Right renal cortex interstitium (tissue), 3 donors: Measurements from ENCODE around the gene OR10W1. TPM values are rescaled to one million over a fixed set of nuclear protein-coding genes. Genes with fewer than 3 reads are reported as not detected.
A peak's percentile ranks its signal among the peaks of the same experiment; 100 is the strongest.

Experiments used
- DNase-seq, 3 donors: peaks; one replicate each; pipeline ENCODE4 v3.0.0-alpha.2; 2013; ENCODE audit warnings: low read depth in 3 of 3, low spot score in 2 of 3
- polyA plus RNA-seq, 3 donors: library from polyadenylated mRNA; unstranded; fragments of 120-200 nt; gene quantifications; one replicate each; pipeline ENCODE4 v1.2.1, GENCODE V29; 2013; ENCODE audit not compliant: insufficient read length in 3 of 3

Gene OR10W1, protein sequence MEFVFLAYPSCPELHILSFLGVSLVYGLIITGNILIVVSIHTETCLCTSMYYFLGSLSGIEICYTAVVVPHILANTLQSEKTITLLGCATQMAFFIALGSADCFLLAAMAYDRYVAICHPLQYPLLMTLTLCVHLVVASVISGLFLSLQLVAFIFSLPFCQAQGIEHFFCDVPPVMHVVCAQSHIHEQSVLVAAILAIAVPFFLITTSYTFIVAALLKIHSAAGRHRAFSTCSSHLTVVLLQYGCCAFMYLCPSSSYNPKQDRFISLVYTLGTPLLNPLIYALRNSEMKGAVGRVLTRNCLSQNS
- polyA plus RNA-seq, result not detected

GRCh38 chr11:58268142-58268541, at the start of gene OR10W1:
Gene OR10W1 (minus strand): TSS chr11:58268260. CDS start chr11:58267858, 402 bp downstream.
- DNase-seq, result no peak

GRCh38 chr11:58316142-58316541, 48.1 kb upstream of the OR10W1 start:
- no peak for DNase-seq

DNA sequence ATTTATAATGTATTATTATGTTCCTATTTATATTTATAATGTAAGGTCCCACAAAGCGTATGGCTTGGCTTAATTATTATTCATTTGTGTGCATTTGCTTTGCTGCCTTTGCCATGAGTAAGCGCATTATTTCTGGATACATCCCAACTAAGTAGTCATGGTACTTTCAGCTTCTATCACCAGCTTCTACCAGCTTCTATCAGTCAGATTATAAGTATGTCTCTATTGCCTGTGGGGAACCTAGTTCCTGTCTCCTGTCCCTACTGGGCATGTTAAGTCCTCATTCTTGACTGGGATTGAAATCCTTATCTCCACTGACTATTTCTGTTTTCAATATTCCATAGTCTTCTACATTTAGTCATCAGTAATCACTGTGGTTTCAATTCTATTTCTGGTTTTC, 33.5 kb upstream of the OR10W1 start:
- DNase-seq, result no peak

GRCh38 chr11:58292017-58292416, 24.0 kb upstream of the OR10W1 start:
- DNase-seq, result no peak

DNA sequence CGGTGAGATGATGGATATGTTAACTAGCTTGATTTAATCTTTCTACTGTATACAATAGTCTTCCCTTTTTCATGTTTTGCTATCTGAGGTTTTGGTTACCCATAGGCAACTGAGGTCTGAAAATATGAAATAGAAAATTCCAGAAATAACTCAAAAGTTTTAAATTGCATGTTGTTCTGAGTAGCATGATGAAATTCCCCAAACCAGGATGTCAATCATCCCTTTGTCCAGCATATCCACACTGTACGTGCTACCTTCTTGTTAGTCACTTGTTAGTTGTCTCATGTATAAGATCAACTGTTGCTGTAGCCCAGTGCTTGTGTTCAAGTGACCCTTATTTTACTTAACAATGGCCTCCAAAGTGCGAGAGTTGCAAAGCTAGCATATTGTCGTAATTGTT, 21.2 kb upstream of the OR10W1 start:
- DNase-seq, result no peak

DNA sequence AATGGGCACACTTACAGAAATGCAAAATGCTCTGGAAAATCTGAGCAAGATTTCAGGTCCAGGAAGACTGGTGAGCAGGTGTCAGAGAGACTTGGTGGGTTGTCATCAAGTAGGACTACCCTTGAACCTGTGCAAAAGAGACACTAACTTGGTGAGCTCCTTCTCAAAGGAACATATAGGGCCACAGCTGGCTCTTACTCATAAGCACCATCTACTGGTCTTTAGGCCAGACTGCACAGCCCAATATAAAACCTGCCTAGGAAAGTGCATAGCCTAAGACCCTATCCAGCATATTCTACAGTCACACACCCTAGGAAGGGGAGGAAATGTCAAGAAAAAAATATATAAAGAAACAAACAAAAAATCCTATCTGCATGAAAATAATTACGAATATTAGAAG, 18.2 kb upstream of the OR10W1 start:
- DNase-seq, result peak in 1 of 3 donors; percentile 1

DNA sequence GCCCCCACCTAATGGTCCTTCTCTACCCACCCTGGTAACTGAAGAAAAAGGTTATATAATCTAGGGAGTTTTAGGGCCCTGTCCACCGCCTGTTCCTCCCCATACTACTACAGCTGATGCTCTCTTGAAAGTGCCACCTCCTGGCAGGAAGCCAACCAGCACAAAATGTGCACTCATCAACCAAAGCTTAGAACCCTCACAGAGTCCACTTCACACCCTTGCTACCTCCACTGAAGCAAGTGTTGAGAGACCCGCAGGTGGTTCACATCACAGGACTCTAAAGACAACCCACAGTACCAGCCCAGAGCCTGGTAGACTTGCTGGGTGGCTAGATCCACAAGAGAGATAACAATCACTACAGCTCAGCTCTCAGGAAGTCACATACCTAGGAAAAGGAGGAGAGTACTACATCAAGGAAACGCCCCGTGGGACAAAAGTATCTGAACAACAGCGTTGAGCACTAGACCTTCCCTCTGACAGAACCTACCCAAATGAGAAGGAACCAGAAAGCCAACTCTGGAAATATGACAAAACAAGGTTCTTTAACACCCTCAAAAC, 17.5 kb upstream of the OR10W1 start:
- no peak for DNase-seq

GRCh38 chr11:58276151-58276550, 8.1 kb upstream of the OR10W1 start:
- no peak for DNase-seq

DNA sequence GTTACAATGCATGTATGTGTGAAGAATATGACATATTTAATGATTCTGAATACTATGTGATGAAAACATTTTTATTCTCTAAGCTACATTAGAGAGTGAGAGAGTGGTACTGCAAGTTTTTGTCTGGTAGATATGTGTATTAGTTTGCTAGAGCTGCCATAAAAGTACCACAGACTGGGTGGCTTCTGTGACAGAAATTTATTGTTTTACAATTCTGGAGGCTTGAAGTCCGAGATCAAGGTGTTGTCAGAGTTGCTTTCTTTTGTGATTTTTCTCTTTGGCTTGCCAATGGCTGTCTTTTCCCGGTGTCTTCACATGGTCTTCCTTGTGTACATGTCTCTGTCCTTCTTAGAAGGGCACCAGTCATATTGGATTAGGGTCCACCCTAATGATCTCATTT, 6.9 kb upstream of the OR10W1 start:
- DNase-seq, result no peak

GRCh38 chr11:58259983-58260382, 8.1 kb downstream of the OR10W1 start:
- DNase-seq, result no peak

DNA sequence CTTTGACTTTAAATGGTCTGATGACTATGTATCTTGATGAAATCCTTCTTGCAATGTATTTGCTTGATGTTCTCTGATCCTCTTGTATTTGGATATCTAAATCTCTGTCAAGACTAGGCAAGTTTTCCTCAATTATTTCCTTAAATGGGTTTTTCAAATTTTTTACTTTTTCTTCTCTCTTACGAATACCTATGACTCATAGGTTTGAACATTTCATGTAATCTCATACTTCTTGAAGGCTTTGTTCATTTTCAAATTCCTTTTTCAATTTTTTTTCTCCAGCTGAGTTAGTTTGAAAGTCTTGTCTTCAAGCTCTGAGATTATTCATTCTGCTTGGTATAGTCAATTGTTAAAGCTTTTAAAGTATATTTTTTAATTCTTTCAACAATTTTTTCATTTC, 13.1 kb downstream of the OR10W1 start:
- no peak for DNase-seq

DNA sequence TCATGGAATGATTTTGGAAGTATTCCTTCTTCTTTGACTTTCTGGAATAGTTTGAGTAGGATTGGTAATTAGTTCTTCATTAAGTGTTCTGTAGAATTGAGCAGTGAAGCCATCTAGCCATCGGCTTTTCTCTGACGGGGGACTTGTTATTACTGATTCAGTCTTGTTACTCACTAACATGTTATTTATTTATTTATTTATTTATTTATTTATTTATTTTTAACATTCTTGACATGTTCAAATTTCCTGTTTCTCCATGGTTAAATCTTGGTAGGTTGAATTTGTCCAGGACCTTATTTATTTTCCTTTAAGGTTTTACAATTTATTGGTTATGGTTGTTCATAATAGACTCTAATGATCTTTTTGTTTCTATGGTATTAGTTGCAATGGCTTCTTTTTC, 24.1 kb downstream of the OR10W1 start:
- no peak for DNase-seq

DNA sequence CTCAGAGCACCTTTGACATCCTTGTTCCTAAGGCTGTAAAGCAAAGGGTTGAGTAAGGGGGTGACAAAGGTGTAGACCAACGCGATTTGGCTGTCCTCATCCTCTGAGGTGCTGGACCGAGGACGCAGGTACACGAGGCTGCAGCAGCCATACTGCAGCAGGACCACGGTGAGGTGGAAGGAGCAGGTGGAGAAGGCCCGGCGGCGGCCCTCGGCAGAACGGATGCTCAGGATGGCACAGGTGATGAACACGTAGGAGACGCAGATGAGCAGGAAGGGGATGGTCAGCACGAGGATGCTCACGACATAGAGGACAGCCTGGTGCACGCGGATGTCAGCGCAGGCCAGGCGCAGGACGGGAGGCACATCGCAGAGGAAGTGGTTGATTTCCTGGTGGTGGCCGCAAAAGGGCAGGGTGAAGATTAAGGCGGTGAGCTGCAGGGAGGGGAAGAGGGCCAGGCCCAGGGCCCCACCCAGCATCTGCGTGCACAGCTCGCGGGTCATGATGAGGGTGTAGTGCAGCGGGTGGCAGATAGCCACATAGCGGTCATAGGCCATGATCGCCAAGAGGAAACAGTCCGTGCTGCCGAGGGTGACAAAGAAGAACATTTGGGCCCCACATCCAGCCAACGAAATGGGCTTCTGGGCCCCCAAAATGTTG, 40.0 kb downstream of the OR10W1 start:
- DNase-seq, result no peak

DNA sequence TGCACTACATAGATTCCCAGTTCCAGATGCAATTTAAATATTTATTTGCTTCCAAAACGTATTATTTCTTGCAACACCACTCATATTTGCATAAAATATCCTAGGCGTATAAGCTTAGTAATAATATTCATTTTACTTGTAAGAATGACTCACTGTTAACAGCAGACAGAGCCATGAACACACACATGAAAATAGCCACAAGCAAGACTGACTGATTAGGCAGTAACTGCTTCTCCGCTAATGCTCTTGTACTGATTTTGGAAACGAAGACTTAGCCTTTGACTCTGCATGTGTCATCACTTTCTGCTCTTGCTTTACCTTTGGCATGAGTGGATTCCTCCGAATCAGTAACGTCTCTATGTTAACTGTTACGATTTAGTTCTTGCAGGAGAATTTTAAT, 45.3 kb downstream of the OR10W1 start:
- DNase-seq, result no peak

Other genes starting within 250 kb of the OR10W1 start
- gene OR9Q1, start 244.4 kb downstream of the OR10W1 start, polyA plus RNA-seq, result not detected
- gene OR6Q1, start 237.3 kb downstream of the OR10W1 start, polyA plus RNA-seq, result not detected
- gene OR9I1, start 142.7 kb downstream of the OR10W1 start, polyA plus RNA-seq, result not detected
- not detected for gene OR9Q2, start 79.2 kb downstream of the OR10W1 start, polyA plus RNA-seq
- not detected for gene OR1S2, start 64.1 kb downstream of the OR10W1 start, polyA plus RNA-seq
- gene OR1S1, start 55.5 kb downstream of the OR10W1 start, polyA plus RNA-seq, result not detected
- gene OR10Q1, start 39.3 kb downstream of the OR10W1 start, polyA plus RNA-seq, result not detected
- gene OR5B17, start 90.8 kb upstream of the OR10W1 start, polyA plus RNA-seq, result not detected
- gene OR5B3, start 138.6 kb upstream of the OR10W1 start, polyA plus RNA-seq, result not detected
- gene OR5B2, start 159.9 kb upstream of the OR10W1 start, polyA plus RNA-seq, result not detected
- not detected for gene OR5B12, start 174.0 kb upstream of the OR10W1 start, polyA plus RNA-seq
- gene OR5B21, start 239.8 kb upstream of the OR10W1 start, polyA plus RNA-seq, result not detected